K562 (cell line): ENCODE data around the gene FH. TPM values are rescaled to one million over a fixed set of nuclear protein-coding genes. Genes with fewer than 3 reads are reported as not detected.
A peak's percentile ranks its signal among the peaks of the same experiment; 100 is the strongest.

Source experiments
- ARID3B ChIP-seq: fragments of 250-450 bp; sonication (Bioruptor Pico); IDR thresholded peaks from 2 replicates; pipeline ENCODE4 v1.4.0; 2020; ENCODE audit warnings: borderline replicate concordance
- CREM ChIP-seq: IDR thresholded peaks from 2 replicates; pipeline ENCODE4 v1.6.1; 2014; ENCODE audit warnings: antibody characterized with exemption, low read depth
- DLX4 ChIP-seq: fragments of 250-450 bp; sonication (Bioruptor Pico); IDR thresholded peaks from 2 replicates; pipeline ENCODE4 v1.6.1; 2021; ENCODE audit warnings: mild to moderate bottlenecking
- ELF1 ChIP-seq: fragments of 200-800 bp; sonication (Bioruptor generic); IDR thresholded peaks from 2 replicates; pipeline ENCODE4 v1.6.1; 2016; ENCODE audit warnings: missing genetic modification characterization, missing compliant biosample characterization
- ELF4 ChIP-seq: fragments of 450-650 bp; formaldehyde crosslinking; IDR thresholded peaks from 2 replicates; pipeline ENCODE4 v1.4.0; 2022; ENCODE audit warnings: missing genetic modification characterization
- ESRRA ChIP-seq: fragments of 450-650 bp; IDR thresholded peaks from 2 replicates; pipeline ENCODE4 v1.6.1; 2014; ENCODE audit warnings: low read depth, mild to moderate bottlenecking, moderate library complexity, borderline replicate concordance
- GABPB2 ChIP-seq: fragments of 250-450 bp; sonication (Bioruptor Pico); conservative IDR thresholded peaks from 2 replicates; pipeline ENCODE4 v1.5.1; 2021; ENCODE audit warnings: mild to moderate bottlenecking
- GATAD2A ChIP-seq: fragments of 450-650 bp; IDR thresholded peaks from 2 replicates; pipeline ENCODE4 v1.6.1; 2017
- MTA1 ChIP-seq: fragments of 450-650 bp; IDR thresholded peaks from 2 replicates; pipeline ENCODE4 v1.6.1; 2017; ENCODE audit warnings: borderline replicate concordance
- MYBL2 ChIP-seq, 2 experiments: fragments of 450-650 bp in 1 of 2; sonication (generic) in 1 of 2; formaldehyde crosslinking in 1 of 2; IDR thresholded peaks; 2 replicates each; pipeline versions ENCODE4 v1.6.1 to v1.8.1; 2017 to 2022; ENCODE audit warnings: borderline replicate concordance in 1 of 2, inconsistent platforms in 1 of 2, low read depth in 1 of 2, mild to moderate bottlenecking in 1 of 2, missing genetic modification reagents in 1 of 2, moderate library complexity in 1 of 2
- SIN3A ChIP-seq, 2 experiments: fragments of 150-350 bp in 1 of 2; IDR thresholded peaks; 2 replicates each; pipeline ENCODE4 v1.6.1; 2011 to 2016; ENCODE audit warnings: borderline replicate concordance in 2 of 2, low read depth in 2 of 2, low read length in 2 of 2, mild to moderate bottlenecking in 2 of 2, moderate library complexity in 2 of 2; ENCODE audit not compliant: control insufficient read depth in 1 of 2
- SNAPC5 ChIP-seq: fragments of 250-450 bp; sonication (Bioruptor Pico); IDR thresholded peaks from 2 replicates; pipeline ENCODE4 v1.8.0; 2021; ENCODE audit warnings: moderate library complexity, mild to moderate bottlenecking, inconsistent platforms
- STAT5B ChIP-seq: fragments of 250-450 bp; sonication (Bioruptor Pico); IDR thresholded peaks from 2 replicates; pipeline ENCODE4 v1.8.0; 2021; ENCODE audit warnings: mild to moderate bottlenecking, inconsistent platforms
- TCF15 ChIP-seq: fragments of 250-450 bp; sonication (Bioruptor Pico); IDR thresholded peaks from 2 replicates; pipeline ENCODE4 v1.8.0; 2022; ENCODE audit warnings: moderate library complexity, mild to moderate bottlenecking, inconsistent platforms
- TEAD2 ChIP-seq: fragments of 450-650 bp; IDR thresholded peaks from 2 replicates; pipeline ENCODE4 v1.6.1; 2016; ENCODE audit warnings: missing genetic modification characterization, control low read depth, missing compliant biosample characterization
- U2AF1 ChIP-seq: fragments of 200-400 bp; formaldehyde crosslinking; optimal IDR thresholded peaks from 2 replicates; pipeline ENCODE3; 2017; ENCODE audit warnings: mild to moderate bottlenecking, low read depth, low read length, moderate library complexity
- polyA plus RNA-seq, 8 experiments: library from polyadenylated mRNA; depleted of rRNA in 4 of 8; stranded (reverse) in 5 of 8; unstranded in 3 of 8; fragments of >200 nt; fragmentation: Nextera tagmentation in 2 of 8; fragmentation: Illumina TruSeq in 1 of 8; extraction: Ambion mirVana in 2 of 8; extraction: Trizol in 1 of 8; gene quantifications; 2 replicates each; pipeline versions ENCODE4 v1.2.1 to v1.2.3, GENCODE V29; 2011 to 2014; ENCODE audit warnings: inconsistent platforms in 1 of 8, missing spikeins in 1 of 8
- total RNA-seq, 7 experiments: library from RNA; depleted of rRNA in 6 of 7; stranded (reverse); fragments of >200 nt in 6 of 7; fragmentation: Illumina TruSeq in 2 of 7; extraction: Trizol in 2 of 7; gene quantifications; 2 replicates each; pipeline versions ENCODE4 v1.2.1 to v1.2.3, GENCODE V29; 2011 to 2021; ENCODE audit warnings: low replicate concordance in 1 of 7
- TF ChIP-seq, protein P1 (sequence below): sonication (generic); formaldehyde crosslinking; IDR thresholded peaks from 2 replicates; pipeline ENCODE4 v1.8.1; 2023; ENCODE audit warnings: mild to moderate bottlenecking, missing genetic modification reagents
- TF ChIP-seq, protein P2 (sequence below), 2 experiments: fragments of 450-650 bp in 1 of 2; IDR thresholded peaks; 2 replicates each; pipeline ENCODE4 v1.6.1; 2011 to 2017; ENCODE audit warnings: low read depth in 2 of 2, antibody characterized with exemption in 1 of 2, borderline replicate concordance in 1 of 2, low read length in 1 of 2, mild to moderate bottlenecking in 1 of 2, mixed read lengths in 1 of 2; ENCODE audit not compliant: control insufficient read depth in 1 of 2

FH gene
- total and polyA plus RNA-seq, 9 of the 15 experiments (the other 6 are each of a cell fraction or from before 2014, with no cell fraction given): 117 to 240 (median 211) TPM

GRCh38 chr1:241551759-241552638 lies 32.4 kb upstream of the FH start (continued):
- TF ChIP-seq, protein P1, sequence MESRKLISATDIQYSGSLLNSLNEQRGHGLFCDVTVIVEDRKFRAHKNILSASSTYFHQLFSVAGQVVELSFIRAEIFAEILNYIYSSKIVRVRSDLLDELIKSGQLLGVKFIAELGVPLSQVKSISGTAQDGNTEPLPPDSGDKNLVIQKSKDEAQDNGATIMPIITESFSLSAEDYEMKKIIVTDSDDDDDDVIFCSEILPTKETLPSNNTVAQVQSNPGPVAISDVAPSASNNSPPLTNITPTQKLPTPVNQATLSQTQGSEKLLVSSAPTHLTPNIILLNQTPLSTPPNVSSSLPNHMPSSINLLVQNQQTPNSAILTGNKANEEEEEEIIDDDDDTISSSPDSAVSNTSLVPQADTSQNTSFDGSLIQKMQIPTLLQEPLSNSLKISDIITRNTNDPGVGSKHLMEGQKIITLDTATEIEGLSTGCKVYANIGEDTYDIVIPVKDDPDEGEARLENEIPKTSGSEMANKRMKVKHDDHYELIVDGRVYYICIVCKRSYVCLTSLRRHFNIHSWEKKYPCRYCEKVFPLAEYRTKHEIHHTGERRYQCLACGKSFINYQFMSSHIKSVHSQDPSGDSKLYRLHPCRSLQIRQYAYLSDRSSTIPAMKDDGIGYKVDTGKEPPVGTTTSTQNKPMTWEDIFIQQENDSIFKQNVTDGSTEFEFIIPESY (CRISPR knock-in tag): no peak
- TF ChIP-seq, protein P2, sequence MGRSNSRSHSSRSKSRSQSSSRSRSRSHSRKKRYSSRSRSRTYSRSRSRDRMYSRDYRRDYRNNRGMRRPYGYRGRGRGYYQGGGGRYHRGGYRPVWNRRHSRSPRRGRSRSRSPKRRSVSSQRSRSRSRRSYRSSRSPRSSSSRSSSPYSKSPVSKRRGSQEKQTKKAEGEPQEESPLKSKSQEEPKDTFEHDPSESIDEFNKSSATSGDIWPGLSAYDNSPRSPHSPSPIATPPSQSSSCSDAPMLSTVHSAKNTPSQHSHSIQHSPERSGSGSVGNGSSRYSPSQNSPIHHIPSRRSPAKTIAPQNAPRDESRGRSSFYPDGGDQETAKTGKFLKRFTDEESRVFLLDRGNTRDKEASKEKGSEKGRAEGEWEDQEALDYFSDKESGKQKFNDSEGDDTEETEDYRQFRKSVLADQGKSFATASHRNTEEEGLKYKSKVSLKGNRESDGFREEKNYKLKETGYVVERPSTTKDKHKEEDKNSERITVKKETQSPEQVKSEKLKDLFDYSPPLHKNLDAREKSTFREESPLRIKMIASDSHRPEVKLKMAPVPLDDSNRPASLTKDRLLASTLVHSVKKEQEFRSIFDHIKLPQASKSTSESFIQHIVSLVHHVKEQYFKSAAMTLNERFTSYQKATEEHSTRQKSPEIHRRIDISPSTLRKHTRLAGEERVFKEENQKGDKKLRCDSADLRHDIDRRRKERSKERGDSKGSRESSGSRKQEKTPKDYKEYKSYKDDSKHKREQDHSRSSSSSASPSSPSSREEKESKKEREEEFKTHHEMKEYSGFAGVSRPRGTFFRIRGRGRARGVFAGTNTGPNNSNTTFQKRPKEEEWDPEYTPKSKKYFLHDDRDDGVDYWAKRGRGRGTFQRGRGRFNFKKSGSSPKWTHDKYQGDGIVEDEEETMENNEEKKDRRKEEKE (IDR thresholded peaks at IDR 0.05; ENCODE audit: borderline replicate concordance in 1 of 2, control insufficient read depth in 1 of 2, low read depth in 2 of 2, low read length in 1 of 2): no peak
- TF ChIP-seq U2AF1: no peak
- no peak for TF ChIP-seq SNAPC5 (CRISPR knock-in tag)
- peak; percentile 83 for TF ChIP-seq MTA1
- peak; percentile 74 for TF ChIP-seq CREM
- no peak for TF ChIP-seq ARID3B (CRISPR knock-in tag)
- no peak for TF ChIP-seq DLX4 (CRISPR knock-in tag)
- TF ChIP-seq GATAD2A: peak; percentile 16; the same call in 1 of the 2 replicates
- TF ChIP-seq GABPB2 (CRISPR knock-in tag): no peak
- peak; percentile 74; the same call in 1 of the 2 replicates for TF ChIP-seq ELF4 (CRISPR knock-in tag)
- peak; percentile 36; the same call in 1 of the 2 replicates for TF ChIP-seq ESRRA
- no peak for TF ChIP-seq SIN3A (IDR thresholded peaks at IDR 0.05; ENCODE audit: borderline replicate concordance in 2 of 2, control insufficient read depth in 1 of 2, low read depth in 2 of 2, low read length in 2 of 2)
- no peak for TF ChIP-seq TCF15 (CRISPR knock-in tag)
- 0 out of 2 replicates have a peak, but pooled peaks have one; percentile 27 for TF ChIP-seq MYBL2 (IDR thresholded peaks at IDR 0.05; ENCODE audit: low read depth)
- no peak for TF ChIP-seq MYBL2 (CRISPR knock-in tag; IDR thresholded peaks at IDR 0.05; ENCODE audit: borderline replicate concordance)
- TF ChIP-seq STAT5B (CRISPR knock-in tag): no peak
- peak; percentile 64 for TF ChIP-seq ELF1
- TF ChIP-seq TEAD2 (tag): peak; percentile 73
